ENCODE measurements around the gene EYS. TPM values are rescaled to one million over a fixed set of nuclear protein-coding genes. Genes with fewer than 3 reads are reported as not detected.

Gene EYS
- total and polyA plus RNA-seq, 2 of the 8 experiments (the other 6 are each of a cell fraction or from before 2014, with no cell fraction given), result 0.05 to 0.13 TPM

DNA sequence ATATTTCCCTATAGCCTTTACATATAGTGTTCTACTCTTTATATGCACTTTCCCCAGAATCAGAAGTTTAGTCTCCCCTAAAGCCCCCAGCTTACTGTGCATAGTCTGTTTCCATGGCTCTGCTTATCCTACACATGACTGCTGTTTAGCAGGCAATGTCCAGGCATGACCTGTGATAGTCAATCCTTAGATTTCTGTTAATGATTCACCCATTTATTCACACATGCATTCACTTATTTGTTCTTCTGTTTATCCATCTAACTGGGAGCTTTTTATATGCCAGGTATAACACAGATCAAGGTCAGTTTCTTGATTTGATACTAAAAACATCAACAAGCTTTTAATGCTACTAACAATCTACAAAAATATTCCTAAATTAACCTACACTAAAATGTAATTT is 1770.6 kb downstream of the EYS start (continued):
- TF ChIP-seq NRF1 (IDR thresholded peaks at IDR 0.05; ENCODE audit: low read depth, low read length) (no peak), CTBP2 (IDR thresholded peaks at IDR 0.05; ENCODE audit: borderline replicate concordance, insufficient read depth, insufficient read length, low read length) (no peak), SP1 (IDR thresholded peaks at IDR 0.05; ENCODE audit: low read depth, low read length) (no peak), FOSL1 (IDR thresholded peaks at IDR 0.05; ENCODE audit: insufficient read depth, low read depth, low read length) (no peak), CBX5 (IDR thresholded peaks at IDR 0.05; ENCODE audit: low read depth, low read length) (no peak)

Measured in H1 (cell line).